ENCODE data around the gene SLC17A9. TPM values are rescaled to one million over a fixed set of nuclear protein-coding genes. Genes with fewer than 3 reads are reported as not detected.

The SLC17A9 gene
- total and polyA plus RNA-seq, 10 of the 15 experiments (the other 5 are each of a cell fraction or from before 2014, with no cell fraction given), result 0.72 to 74.1 (median 29.4) TPM

DNA sequence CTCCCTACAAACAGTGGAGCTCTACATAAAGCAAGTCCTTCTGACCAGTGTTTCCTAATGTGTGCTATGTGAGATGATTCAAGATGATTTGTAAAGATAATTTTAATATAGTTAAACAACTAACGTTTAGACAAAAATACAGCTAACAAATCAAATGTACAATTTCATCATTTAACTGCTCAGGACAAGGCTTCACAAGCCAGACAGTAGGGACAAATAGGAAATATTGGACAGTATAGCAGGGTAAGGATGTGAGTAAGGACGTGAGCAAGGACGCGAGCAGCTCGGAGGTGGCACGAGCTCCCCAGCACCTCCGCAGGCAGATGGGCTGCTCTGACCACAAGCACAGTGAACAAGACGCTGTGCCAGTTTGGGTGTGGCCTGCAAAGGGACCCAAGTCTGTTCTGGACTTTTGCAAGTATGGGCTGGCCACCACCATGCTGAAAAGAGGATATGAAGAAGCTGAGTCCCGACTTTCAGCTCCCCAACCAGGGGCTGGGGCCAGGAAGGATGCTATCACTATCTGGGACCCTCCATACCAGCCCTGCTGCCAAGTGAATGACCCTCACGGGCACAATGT, 40.7 kb upstream of the SLC17A9 start (continued):
- TF ChIP-seq JUNB (IDR thresholded peaks at IDR 0.05) (no peak), GABPA (IDR thresholded peaks at IDR 0.05; ENCODE audit: low read depth) (no peak), YBX1 (IDR thresholded peaks at IDR 0.05) (no peak)
- TF ChIP-seq, protein P1, sequence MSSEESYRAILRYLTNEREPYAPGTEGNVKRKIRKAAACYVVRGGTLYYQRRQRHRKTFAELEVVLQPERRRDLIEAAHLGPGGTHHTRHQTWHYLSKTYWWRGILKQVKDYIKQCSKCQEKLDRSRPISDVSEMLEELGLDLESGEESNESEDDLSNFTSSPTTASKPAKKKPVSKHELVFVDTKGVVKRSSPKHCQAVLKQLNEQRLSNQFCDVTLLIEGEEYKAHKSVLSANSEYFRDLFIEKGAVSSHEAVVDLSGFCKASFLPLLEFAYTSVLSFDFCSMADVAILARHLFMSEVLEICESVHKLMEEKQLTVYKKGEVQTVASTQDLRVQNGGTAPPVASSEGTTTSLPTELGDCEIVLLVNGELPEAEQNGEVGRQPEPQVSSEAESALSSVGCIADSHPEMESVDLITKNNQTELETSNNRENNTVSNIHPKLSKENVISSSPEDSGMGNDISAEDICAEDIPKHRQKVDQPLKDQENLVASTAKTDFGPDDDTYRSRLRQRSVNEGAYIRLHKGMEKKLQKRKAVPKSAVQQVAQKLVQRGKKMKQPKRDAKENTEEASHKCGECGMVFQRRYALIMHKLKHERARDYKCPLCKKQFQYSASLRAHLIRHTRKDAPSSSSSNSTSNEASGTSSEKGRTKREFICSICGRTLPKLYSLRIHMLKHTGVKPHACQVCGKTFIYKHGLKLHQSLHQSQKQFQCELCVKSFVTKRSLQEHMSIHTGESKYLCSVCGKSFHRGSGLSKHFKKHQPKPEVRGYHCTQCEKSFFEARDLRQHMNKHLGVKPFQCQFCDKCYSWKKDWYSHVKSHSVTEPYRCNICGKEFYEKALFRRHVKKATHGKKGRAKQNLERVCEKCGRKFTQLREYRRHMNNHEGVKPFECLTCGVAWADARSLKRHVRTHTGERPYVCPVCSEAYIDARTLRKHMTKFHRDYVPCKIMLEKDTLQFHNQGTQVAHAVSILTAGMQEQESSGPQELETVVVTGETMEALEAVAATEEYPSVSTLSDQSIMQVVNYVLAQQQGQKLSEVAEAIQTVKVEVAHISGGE (CRISPR knock-in tag; IDR thresholded peaks at IDR 0.05), result no peak

DNA sequence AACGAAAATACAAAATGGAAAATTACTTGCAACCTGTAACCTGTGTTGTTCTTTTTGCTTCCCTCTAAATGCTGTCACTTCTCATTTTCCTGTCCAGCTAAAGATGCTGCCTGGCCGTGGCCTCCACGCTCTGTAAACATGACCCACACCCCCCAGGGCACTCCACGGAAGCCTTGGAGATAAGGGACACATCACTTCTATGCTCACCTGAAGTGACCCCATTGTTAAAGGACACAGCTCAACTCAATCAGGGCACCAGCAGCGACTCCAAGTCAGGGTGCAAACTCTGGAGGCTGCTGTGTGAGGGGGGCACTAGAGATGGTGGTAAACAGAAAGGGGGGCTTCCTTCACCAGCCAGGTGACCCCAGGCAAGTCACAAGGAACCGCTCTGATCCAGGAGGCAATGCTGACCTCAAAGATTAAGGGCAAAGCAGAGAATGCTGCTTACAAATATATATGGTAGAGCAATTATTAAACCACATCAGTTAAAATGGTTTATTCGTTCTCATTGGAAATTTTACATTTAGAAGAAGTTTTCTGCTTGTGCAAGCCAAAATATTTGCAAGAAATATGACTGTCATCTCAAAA, 39.4 kb upstream of the SLC17A9 start:
- DNase-seq (ENCODE audit: low read depth, low spot score) (no peak), FAIRE-seq (no peak), ATAC-seq (no peak)
- 91% methylated on average over 7 of the region's 7 CpGs for WGBS (ENCODE audit: insufficient coverage, insufficient replicate concordance, low lambda C conversion rate, missing lambda C conversion rate)
- H3K79me2 ChIP-seq (ENCODE audit: control insufficient read depth, insufficient read depth, low read length), result peaks cover 58% of the 10 kb centered on the region
- H3K4me2 ChIP-seq (ENCODE audit: control insufficient read depth, insufficient read depth), result no peak overlapping the region
- no peak overlapping the region for H2AFZ ChIP-seq (ENCODE audit: control insufficient read depth, low read depth, low read length)
- intact Hi-C loops (cut with micrococcal nuclease; ENCODE audit: unreplicated experiment) (no loop called here), in situ Hi-C loops (cut with MboI) (no loop called here)
- no TSS peak for BruUV-seq (replicated peaks)
- H3K36me3 ChIP-seq (ENCODE audit: control insufficient read depth in 2 of 2, insufficient read depth in 2 of 2, low read length in 1 of 2), result peaks cover 18 to 30% of the 10 kb centered on the region in 2 experiments
- no peak overlapping the region for H3K4me3 ChIP-seq
- CTCF ChIA-PET, result interaction anchor here (0.7 to 12.5 kb wide), 3 partner anchors 10 to 21 kb away, joined by 3 to 92 read pairs (median 7); no protein-coding TSS in a partner anchor
- no peaks in the 10 kb centered on the region for H3K27me3 ChIP-seq (replicated peaks in 1 of 2; ENCODE audit: control insufficient read depth in 2 of 2, insufficient read depth in 2 of 2, low read length in 1 of 2)
- H3K4me1 ChIP-seq (ENCODE audit: control insufficient read depth, insufficient read depth, low read length), result peaks cover 11% of the 10 kb centered on the region
- H3K9ac ChIP-seq (ENCODE audit: control insufficient read depth, insufficient read depth, low read length), result no peak overlapping the region
- H3K27ac ChIP-seq (ENCODE audit: control insufficient read depth, insufficient read depth), result no peak overlapping the region
- POLR2A ChIA-PET, result interaction anchor here (1.0 kb wide), 1 partner anchor 12 kb away, joined by 3 read pairs; no protein-coding TSS in a partner anchor
- SMC1A ChIA-PET (ENCODE audit: uncharacterized antibody, unreplicated experiment), result interaction anchor here (0.9 to 1.3 kb wide), 5 partner anchors 9 to 96 kb away, joined by 3 to 4 read pairs (median 3); no protein-coding TSS in a partner anchor
- RAD21 ChIA-PET (ENCODE audit: unreplicated experiment), result no interaction called here
- peaks cover 15% of the 10 kb centered on the region for H4K20me1 ChIP-seq (ENCODE audit: control insufficient read depth, insufficient read depth)
- no peaks in the 10 kb centered on the region for H3K9me3 ChIP-seq (replicated peaks; ENCODE audit: control insufficient read depth, insufficient read depth, low read length)
- TF ChIP-seq SP1 (IDR thresholded peaks at IDR 0.05; ENCODE audit: low read depth, low read length), result no peak
- TF ChIP-seq NFYA (IDR thresholded peaks at IDR 0.05; ENCODE audit: borderline replicate concordance, low read depth, low read length), result no peak
- TF ChIP-seq MXI1 (IDR thresholded peaks at IDR 0.05; ENCODE audit: low read depth, low read length), result no peak
- TF ChIP-seq, protein P2, sequence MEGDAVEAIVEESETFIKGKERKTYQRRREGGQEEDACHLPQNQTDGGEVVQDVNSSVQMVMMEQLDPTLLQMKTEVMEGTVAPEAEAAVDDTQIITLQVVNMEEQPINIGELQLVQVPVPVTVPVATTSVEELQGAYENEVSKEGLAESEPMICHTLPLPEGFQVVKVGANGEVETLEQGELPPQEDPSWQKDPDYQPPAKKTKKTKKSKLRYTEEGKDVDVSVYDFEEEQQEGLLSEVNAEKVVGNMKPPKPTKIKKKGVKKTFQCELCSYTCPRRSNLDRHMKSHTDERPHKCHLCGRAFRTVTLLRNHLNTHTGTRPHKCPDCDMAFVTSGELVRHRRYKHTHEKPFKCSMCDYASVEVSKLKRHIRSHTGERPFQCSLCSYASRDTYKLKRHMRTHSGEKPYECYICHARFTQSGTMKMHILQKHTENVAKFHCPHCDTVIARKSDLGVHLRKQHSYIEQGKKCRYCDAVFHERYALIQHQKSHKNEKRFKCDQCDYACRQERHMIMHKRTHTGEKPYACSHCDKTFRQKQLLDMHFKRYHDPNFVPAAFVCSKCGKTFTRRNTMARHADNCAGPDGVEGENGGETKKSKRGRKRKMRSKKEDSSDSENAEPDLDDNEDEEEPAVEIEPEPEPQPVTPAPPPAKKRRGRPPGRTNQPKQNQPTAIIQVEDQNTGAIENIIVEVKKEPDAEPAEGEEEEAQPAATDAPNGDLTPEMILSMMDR (IDR thresholded peaks at IDR 0.05 in 2 of 3, conservative IDR thresholded peaks at IDR 0.05 in 1 of 3; ENCODE audit: control insufficient read depth in 2 of 3, extremely low read depth in 1 of 3, insufficient read depth in 1 of 3, low read depth in 3 of 3, low read length in 3 of 3), result no peak
- TF ChIP-seq, protein P3, sequence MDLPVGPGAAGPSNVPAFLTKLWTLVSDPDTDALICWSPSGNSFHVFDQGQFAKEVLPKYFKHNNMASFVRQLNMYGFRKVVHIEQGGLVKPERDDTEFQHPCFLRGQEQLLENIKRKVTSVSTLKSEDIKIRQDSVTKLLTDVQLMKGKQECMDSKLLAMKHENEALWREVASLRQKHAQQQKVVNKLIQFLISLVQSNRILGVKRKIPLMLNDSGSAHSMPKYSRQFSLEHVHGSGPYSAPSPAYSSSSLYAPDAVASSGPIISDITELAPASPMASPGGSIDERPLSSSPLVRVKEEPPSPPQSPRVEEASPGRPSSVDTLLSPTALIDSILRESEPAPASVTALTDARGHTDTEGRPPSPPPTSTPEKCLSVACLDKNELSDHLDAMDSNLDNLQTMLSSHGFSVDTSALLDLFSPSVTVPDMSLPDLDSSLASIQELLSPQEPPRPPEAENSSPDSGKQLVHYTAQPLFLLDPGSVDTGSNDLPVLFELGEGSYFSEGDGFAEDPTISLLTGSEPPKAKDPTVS (IDR thresholded peaks at IDR 0.05; ENCODE audit: low read depth, low read length), result no peak
- TF ChIP-seq RUNX3 (IDR thresholded peaks at IDR 0.05; ENCODE audit: low read length), result no peak
- TF ChIP-seq, protein P4, sequence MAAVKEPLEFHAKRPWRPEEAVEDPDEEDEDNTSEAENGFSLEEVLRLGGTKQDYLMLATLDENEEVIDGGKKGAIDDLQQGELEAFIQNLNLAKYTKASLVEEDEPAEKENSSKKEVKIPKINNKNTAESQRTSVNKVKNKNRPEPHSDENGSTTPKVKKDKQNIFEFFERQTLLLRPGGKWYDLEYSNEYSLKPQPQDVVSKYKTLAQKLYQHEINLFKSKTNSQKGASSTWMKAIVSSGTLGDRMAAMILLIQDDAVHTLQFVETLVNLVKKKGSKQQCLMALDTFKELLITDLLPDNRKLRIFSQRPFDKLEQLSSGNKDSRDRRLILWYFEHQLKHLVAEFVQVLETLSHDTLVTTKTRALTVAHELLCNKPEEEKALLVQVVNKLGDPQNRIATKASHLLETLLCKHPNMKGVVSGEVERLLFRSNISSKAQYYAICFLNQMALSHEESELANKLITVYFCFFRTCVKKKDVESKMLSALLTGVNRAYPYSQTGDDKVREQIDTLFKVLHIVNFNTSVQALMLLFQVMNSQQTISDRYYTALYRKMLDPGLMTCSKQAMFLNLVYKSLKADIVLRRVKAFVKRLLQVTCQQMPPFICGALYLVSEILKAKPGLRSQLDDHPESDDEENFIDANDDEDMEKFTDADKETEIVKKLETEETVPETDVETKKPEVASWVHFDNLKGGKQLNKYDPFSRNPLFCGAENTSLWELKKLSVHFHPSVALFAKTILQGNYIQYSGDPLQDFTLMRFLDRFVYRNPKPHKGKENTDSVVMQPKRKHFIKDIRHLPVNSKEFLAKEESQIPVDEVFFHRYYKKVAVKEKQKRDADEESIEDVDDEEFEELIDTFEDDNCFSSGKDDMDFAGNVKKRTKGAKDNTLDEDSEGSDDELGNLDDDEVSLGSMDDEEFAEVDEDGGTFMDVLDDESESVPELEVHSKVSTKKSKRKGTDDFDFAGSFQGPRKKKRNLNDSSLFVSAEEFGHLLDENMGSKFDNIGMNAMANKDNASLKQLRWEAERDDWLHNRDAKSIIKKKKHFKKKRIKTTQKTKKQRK (IDR thresholded peaks at IDR 0.05; ENCODE audit: low read depth, low read length), result no peak
